ENCODE measurements around the gene CAMK1. TPM values are rescaled to one million over a fixed set of nuclear protein-coding genes. Genes with fewer than 3 reads are reported as not detected.
A peak's percentile ranks its signal among the peaks of the same experiment; 100 is the strongest.

CAMK1 gene
- total RNA-seq: 42.5 TPM

GRCh38 chr3:9769426-9770275 is at the start of gene CAMK1:
CAMK1 (minus strand) TSS chr3:9769947; CDS start chr3:9767749, 2,198 bp downstream.
- Histone ChIP-seq H3K9me3 (no peaks in the 10 kb centered on the region), H3K27ac (peak within 1 kb of the TSS; percentile 96), H3K27me3 (no peaks in the 10 kb centered on the region), H3K36me3 (no peaks in the 10 kb centered on the region), H3K4me1 (peaks cover 38% of the 10 kb centered on the region), H3K4me3 (peak within 1 kb of the TSS; percentile 64 to 74)
- TF ChIP-seq POLR2AphosphoS5 (IDR thresholded peaks at IDR 0.05; ENCODE audit: insufficient read depth in 1 of 2, low read depth in 1 of 2) (peak in 1 of 2 donors; percentile 75), POLR2A (IDR thresholded peaks at IDR 0.05) (peak in 1 of 2 donors; percentile 77), CTCF (IDR thresholded peaks at IDR 0.05) (no peak)
- no peak for DNase-seq (ENCODE audit: extremely low spot score in 2 of 2)
- intact Hi-C loops (cut with DNase I): no loop called here

GRCh38 chr3:9818666-9819335 is 49.1 kb upstream of the CAMK1 start:
- Histone ChIP-seq H3K27me3 (no peaks in the 10 kb centered on the region), H3K27ac (no peak overlapping the region), H3K36me3 (peaks cover 0 to 6% of the 10 kb centered on the region in 2 donors), H3K4me1 (no peaks in the 10 kb centered on the region), H3K4me3 (no peak overlapping the region), H3K9me3 (no peaks in the 10 kb centered on the region)
- DNase-seq (ENCODE audit: extremely low spot score in 2 of 2): no peak
- TF ChIP-seq POLR2AphosphoS5 (IDR thresholded peaks at IDR 0.05; ENCODE audit: insufficient read depth in 1 of 2, low read depth in 1 of 2): no peak
- no peak for TF ChIP-seq POLR2A (IDR thresholded peaks at IDR 0.05)
- no peak for TF ChIP-seq CTCF (IDR thresholded peaks at IDR 0.05)
- intact Hi-C loops (cut with DNase I): no loop called here

- Histone ChIP-seq H3K27ac (no peak overlapping the region), H3K36me3 (peaks cover 0 to 17% of the 10 kb centered on the region in 2 donors), H3K4me3 (no peak overlapping the region), H3K4me1 (no peaks in the 10 kb centered on the region), H3K9me3 (no peaks in the 10 kb centered on the region), H3K27me3 (no peaks in the 10 kb centered on the region)
- DNase-seq (ENCODE audit: extremely low spot score in 2 of 2): no peak
- intact Hi-C loops (cut with DNase I): no loop called here
- TF ChIP-seq POLR2A (IDR thresholded peaks at IDR 0.05): no peak
- no peak for TF ChIP-seq CTCF (IDR thresholded peaks at IDR 0.05)
- no peak for TF ChIP-seq POLR2AphosphoS5 (IDR thresholded peaks at IDR 0.05; ENCODE audit: insufficient read depth in 1 of 2, low read depth in 1 of 2)
These were observed 47.7 kb upstream of the CAMK1 start for GRCh38 chr3:9817436-9817835.

- Histone ChIP-seq H3K4me3 (no peak overlapping the region), H3K27me3 (no peaks in the 10 kb centered on the region), H3K9me3 (no peaks in the 10 kb centered on the region), H3K4me1 (peaks cover 3% of the 10 kb centered on the region), H3K27ac (no peak overlapping the region), H3K36me3 (peaks cover 0 to 17% of the 10 kb centered on the region in 2 donors)
- TF ChIP-seq POLR2AphosphoS5 (IDR thresholded peaks at IDR 0.05; ENCODE audit: insufficient read depth in 1 of 2, low read depth in 1 of 2): no peak
- TF ChIP-seq POLR2A (IDR thresholded peaks at IDR 0.05): no peak
- no peak for TF ChIP-seq CTCF (IDR thresholded peaks at IDR 0.05)
- intact Hi-C loops (cut with DNase I): no loop called here
- DNase-seq (ENCODE audit: extremely low spot score in 2 of 2): no peak
These were observed 46.2 kb upstream of the CAMK1 start for GRCh38 chr3:9815986-9816385.
